ENCODE data around the gene INSYN2A.

DNA sequence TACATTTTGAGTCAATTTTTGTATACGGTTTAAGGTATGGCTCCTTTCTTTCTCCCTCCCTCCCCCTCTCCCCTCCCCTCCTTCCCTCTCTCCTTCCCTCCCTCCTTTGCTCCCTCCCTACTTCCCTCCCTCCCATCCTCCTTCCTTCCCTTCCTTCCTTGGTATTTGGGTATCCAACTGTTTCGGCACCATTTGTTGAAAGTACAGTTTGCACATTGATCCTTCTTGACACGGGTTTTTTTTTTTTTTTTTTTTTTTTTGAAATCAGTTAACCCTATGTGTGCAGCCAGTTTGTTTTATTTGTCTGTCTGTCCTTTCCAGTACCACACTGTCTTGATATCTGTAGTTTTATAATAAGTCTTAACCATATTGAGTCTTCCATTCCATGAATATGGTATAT, 39.9 kb upstream of the INSYN2A start:
- TF ChIP-seq EP300 (IDR thresholded peaks at IDR 0.05) (no peak), POLR2A (IDR thresholded peaks at IDR 0.05) (no peak)
- TF ChIP-seq, protein P1, sequence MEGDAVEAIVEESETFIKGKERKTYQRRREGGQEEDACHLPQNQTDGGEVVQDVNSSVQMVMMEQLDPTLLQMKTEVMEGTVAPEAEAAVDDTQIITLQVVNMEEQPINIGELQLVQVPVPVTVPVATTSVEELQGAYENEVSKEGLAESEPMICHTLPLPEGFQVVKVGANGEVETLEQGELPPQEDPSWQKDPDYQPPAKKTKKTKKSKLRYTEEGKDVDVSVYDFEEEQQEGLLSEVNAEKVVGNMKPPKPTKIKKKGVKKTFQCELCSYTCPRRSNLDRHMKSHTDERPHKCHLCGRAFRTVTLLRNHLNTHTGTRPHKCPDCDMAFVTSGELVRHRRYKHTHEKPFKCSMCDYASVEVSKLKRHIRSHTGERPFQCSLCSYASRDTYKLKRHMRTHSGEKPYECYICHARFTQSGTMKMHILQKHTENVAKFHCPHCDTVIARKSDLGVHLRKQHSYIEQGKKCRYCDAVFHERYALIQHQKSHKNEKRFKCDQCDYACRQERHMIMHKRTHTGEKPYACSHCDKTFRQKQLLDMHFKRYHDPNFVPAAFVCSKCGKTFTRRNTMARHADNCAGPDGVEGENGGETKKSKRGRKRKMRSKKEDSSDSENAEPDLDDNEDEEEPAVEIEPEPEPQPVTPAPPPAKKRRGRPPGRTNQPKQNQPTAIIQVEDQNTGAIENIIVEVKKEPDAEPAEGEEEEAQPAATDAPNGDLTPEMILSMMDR (IDR thresholded peaks at IDR 0.05), result no peak

Measured in stomach (tissue), 4 donors.